Motor neuron (in vitro differentiated cells): Measurements from ENCODE around the gene KLK3. TPM values are rescaled to one million over a fixed set of nuclear protein-coding genes. Genes with fewer than 3 reads are reported as not detected.

ENCODE experiments used
- ATAC-seq, 8 experiments: fragments of 200-7000 bp; cut with Tn5 transposase; replicated peaks in 6 of 8; 2 replicates each; pipeline ENCODE4 v1.8.0; 2021; ENCODE audit warnings: mild to moderate bottlenecking in 8 of 8, moderate library complexity in 8 of 8
- H3K27ac ChIP-seq, 2 donors: fragments of 250-450 bp; sonication (Bioruptor Pico); 2 replicates each; pipeline ENCODE4 v1.9.0; 2021; ENCODE audit warnings: antibody characterized with exemption in 2 of 2, mild to moderate bottlenecking in 2 of 2, moderate library complexity in 1 of 2
- H3K4me1 ChIP-seq, 2 donors: fragments of 250-450 bp; sonication (Bioruptor Pico); replicated peaks in 1 of 2; 2 replicates each; pipeline ENCODE4 v1.6.1; 2021; ENCODE audit warnings: antibody characterized with exemption in 2 of 2, mild to moderate bottlenecking in 2 of 2, moderate library complexity in 1 of 2
- H3K4me3 ChIP-seq, 5 donors: fragments of 250-450 bp; sonication (Bioruptor Pico); 2 replicates each; pipeline ENCODE4 v1.9.0; 2021; ENCODE audit warnings: antibody characterized with exemption in 5 of 5, mild to moderate bottlenecking in 5 of 5, moderate library complexity in 4 of 5
- WGBS, 10 experiments: fragments of 450-650 bp; shearing (Covaris generic); methylation state at CpG; one replicate each; pipeline ENCODE4 v1.0.0; 2022; 5-methylcytosine and 5-hydroxymethylcytosine counted together
- in situ Hi-C, 9 experiments: fragments of 400-800 bp; cut with MboI; loops; one replicate each; pipeline ENCODE4 v1.15.0; 2021; ENCODE audit warnings: low sequenced_read_pairs in 9 of 9, low pct_unique_long_range_greater_than_20kb in 2 of 9; ENCODE audit not compliant: unreplicated experiment in 9 of 9
- total RNA-seq, 8 experiments: library from RNA; unstranded; fragments of 300-600 nt; gene quantifications; 2 replicates each; pipeline versions ENCODE4 v1.2.3 to v1.2.4, GENCODE V29; 2022

The KLK3 gene
- total RNA-seq, 8 experiments from 2014 or later, result 0.60 to 3.2 (median 1.2) TPM; not detected in 2

GRCh38 chr19:50899569-50899968 lies 44.9 kb downstream of the KLK3 start:
- WGBS, 10 experiments, result 12 to 100% (median 60%) methylated on average over 1 to 3 of the region's 3 CpGs; no CpG with 5 or more reads in 5 of the 10 experiments
- Histone ChIP-seq H3K27ac (no peak overlapping the region), H3K4me1 (peaks cover 0 to 3% of the 10 kb centered on the region in 2 donors), H3K4me3 (no peak overlapping the region)
- in situ Hi-C loops, result no loop called here
- ATAC-seq, result no peak

- ATAC-seq, result no peak
- in situ Hi-C loops, result loop anchor here in 2 of 9 experiments (25.0 kb wide), 1 partner anchor 540 kb away; the partner anchor contains the start of gene NAPSA (in 2 of the 2)
- no peak overlapping the region for H3K4me3 ChIP-seq
- H3K4me1 ChIP-seq, result no peaks in the 10 kb centered on the region
- 0 to 81% (median 69%) methylated on average over 1 to 2 of the region's 4 CpGs; no CpG with 5 or more reads in 2 of the 10 experiments for WGBS, 10 experiments
- no peak overlapping the region for H3K27ac ChIP-seq
Measured at GRCh38 chr19:50902640-50903039, 47.9 kb downstream of the KLK3 start.

GRCh38 chr19:50906217-50906616 lies 51.5 kb downstream of the KLK3 start:
- in situ Hi-C loops, result loop anchor here in 2 of 9 experiments (25.0 kb wide), 1 partner anchor 544 kb away; the partner anchor contains the start of gene NAPSA (in 2 of the 2)
- no peak overlapping the region for H3K27ac ChIP-seq
- H3K4me3 ChIP-seq, result no peak overlapping the region
- peak in 1 of 8 experiments; percentile 42 for ATAC-seq
- WGBS, 10 experiments, result 0 to 60% (median 29%) methylated on average over 1 to 3 of the region's 5 CpGs; no CpG with 5 or more reads in 3 of the 10 experiments
- H3K4me1 ChIP-seq, result no peaks in the 10 kb centered on the region

- no peaks in the 10 kb centered on the region for H3K4me1 ChIP-seq
- no peak for ATAC-seq
- 0 to 80% (median 43%) methylated on average over 1 to 6 of the region's 25 CpGs; no CpG with 5 or more reads in 4 of the 10 experiments for WGBS, 10 experiments
- peak overlapping the region in 1 of 5 donors; percentile 36 for H3K4me3 ChIP-seq
- in situ Hi-C loops, result loop anchor here in 2 of 9 experiments (25.0 kb wide), 1 partner anchor 546 kb away; the partner anchor contains the start of gene NAPSA (in 2 of the 2)
- no peak overlapping the region for H3K27ac ChIP-seq
Measured at GRCh38 chr19:50908336-50908735, 53.6 kb downstream of the KLK3 start.

GRCh38 chr19:50909240-50910070 lies 54.7 kb downstream of the KLK3 start:
- Histone ChIP-seq H3K4me3 (peak overlapping the region; percentile 11 to 36 (median 26)), H3K4me1 (no peaks in the 10 kb centered on the region), H3K27ac (no peak overlapping the region)
- WGBS, 10 experiments, result 19% methylated on average over 6 of the region's 36 CpGs; no CpG with 5 or more reads in 9 of the 10 experiments
- peak; percentile 46 to 98 (median 92) for ATAC-seq
- in situ Hi-C loops, result loop anchor here in 2 of 9 experiments (25.0 kb wide), 1 partner anchor 547 kb away; the partner anchor contains the start of gene NAPSA (in 2 of the 2)

Other genes with a start within 250 kb of the KLK3 start
- 10 to 100 TPM in 1 of 8 experiments, 1 to 10 TPM in 4, under 1 TPM in 3; 0.31 to 12.5 (median 3.4) TPM for gene SYT3, start 215.0 kb upstream of the KLK3 start, total RNA-seq
- gene C19orf81, start 205.5 kb upstream of the KLK3 start, total RNA-seq, result 10 to 100 TPM in 2 of 8 experiments, 1 to 10 TPM in 4, not detected in 2; 1.3 to 10.9 (median 6.4) TPM
- 10 to 100 TPM in 3 of 8 experiments, 1 to 10 TPM in 5; 1.7 to 22.5 (median 7.2) TPM for gene SHANK1, start 135.1 kb upstream of the KLK3 start, total RNA-seq
- 10 to 100 TPM in 3 of 8 experiments, 1 to 10 TPM in 5; 1.8 to 42.0 (median 6.9) TPM for gene CLEC11A, start 131.6 kb upstream of the KLK3 start, total RNA-seq
- gene GPR32, start 84.5 kb upstream of the KLK3 start, total RNA-seq, result under 1 TPM in 3 of 8 experiments, not detected in 5; 0.11 to 0.41 (median 0.38) TPM
- gene ACP4, start 64.5 kb upstream of the KLK3 start, total RNA-seq, result under 1 TPM in 1 of 8 experiments, not detected in 7; 0.31 TPM
- 1 to 10 TPM in 1 of 8 experiments, under 1 TPM in 5, not detected in 2; 0.25 to 1.6 (median 0.44) TPM for gene KLK1, start 31.1 kb upstream of the KLK3 start, total RNA-seq
- gene KLK15, start 21.3 kb upstream of the KLK3 start, total RNA-seq, result under 1 TPM in 6 of 8 experiments, not detected in 2; 0.23 to 0.90 (median 0.36) TPM
- gene KLK2, start 18.5 kb downstream of the KLK3 start, total RNA-seq, result 1 to 10 TPM in 3 of 8 experiments, under 1 TPM in 4, not detected in 1; 0.11 to 3.2 (median 0.81) TPM
- gene KLK4, start 56.5 kb downstream of the KLK3 start, total RNA-seq, result 1 to 10 TPM in 2 of 8 experiments, under 1 TPM in 4, not detected in 2; 0.38 to 1.5 (median 0.57) TPM
- under 1 TPM in 2 of 8 experiments, not detected in 6; 0.45 to 0.47 TPM for gene KLK5, start 98.1 kb downstream of the KLK3 start, total RNA-seq
- under 1 TPM in 5 of 8 experiments, not detected in 3; 0.13 to 0.59 (median 0.21) TPM for gene KLK6, start 114.7 kb downstream of the KLK3 start, total RNA-seq
- gene KLK7, start 129.0 kb downstream of the KLK3 start, total RNA-seq, result under 1 TPM in 1 of 8 experiments, not detected in 7; 0.13 TPM
- not detected for gene KLK8, start 146.7 kb downstream of the KLK3 start, total RNA-seq
- under 1 TPM; 0.14 to 0.81 (median 0.37) TPM for gene KLK10, start 164.8 kb downstream of the KLK3 start, total RNA-seq
- gene KLK11, start 171.7 kb downstream of the KLK3 start, total RNA-seq, result 1 to 10 TPM in 1 of 8 experiments, under 1 TPM in 4, not detected in 3; 0.25 to 1.5 (median 0.46) TPM
- gene KLK12, start 180.1 kb downstream of the KLK3 start, total RNA-seq, result under 1 TPM in 1 of 8 experiments, not detected in 7; 0.43 TPM
- gene KLK13, start 210.2 kb downstream of the KLK3 start, total RNA-seq, result 10 to 100 TPM in 1 of 8 experiments, 1 to 10 TPM in 1, under 1 TPM in 2, not detected in 4; 0.38 to 11.3 (median 1.5) TPM
- gene KLK14, start 228.0 kb downstream of the KLK3 start, total RNA-seq, result under 1 TPM in 5 of 8 experiments, not detected in 3; 0.16 to 0.85 (median 0.46) TPM